Esophagus muscularis mucosa (tissue), 4 donors: ENCODE measurements around the gene ZNF516.

ENCODE experiments used
- CTCF ChIP-seq, 3 experiments: fragments of 200-600 bp in 2 of 3; fragments of 450-650 bp in 1 of 3; sonication (generic) in 2 of 3; IDR thresholded peaks; one replicate each; pipeline ENCODE4 v1.5.1; 2017 to 2019; ENCODE audit warnings: antibody characterized with exemption in 3 of 3, mild to moderate bottlenecking in 2 of 3, moderate library complexity in 1 of 3
- EP300 ChIP-seq: sonication (generic); formaldehyde crosslinking; IDR thresholded peaks from one replicate; pipeline ENCODE4 v1.6.1; 2017; ENCODE audit warnings: antibody characterized with exemption
- POLR2A ChIP-seq: fragments of 450-650 bp; IDR thresholded peaks from one replicate; pipeline ENCODE4 v1.6.1; 2017; ENCODE audit warnings: antibody characterized with exemption, moderate library complexity, mild to moderate bottlenecking, low read depth

DNA sequence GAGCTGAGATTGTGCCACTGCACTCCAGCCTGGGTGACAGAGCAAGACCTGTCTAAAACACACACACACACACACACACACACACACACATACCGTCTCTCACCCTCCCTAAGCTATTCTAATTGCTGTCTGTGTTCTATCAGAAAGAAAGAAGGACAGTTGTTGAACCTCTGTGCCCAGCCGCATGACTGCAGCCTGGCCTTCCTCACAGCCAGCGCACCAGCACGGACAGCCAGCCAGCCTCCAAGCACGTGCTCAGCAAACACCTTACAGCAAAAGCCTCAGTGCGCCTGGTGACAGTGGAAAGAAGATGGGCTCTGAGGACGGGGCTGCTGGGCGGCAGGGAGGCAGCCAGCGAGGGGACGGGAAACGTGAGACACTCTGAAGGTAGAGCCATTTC lies 58.0 kb downstream of the ZNF516 start:
- TF ChIP-seq POLR2A (no peak), CTCF (IDR thresholded peaks at IDR 0.05) (no peak), EP300 (no peak)
